Epidermal melanocyte (primary cell): Measurements from ENCODE around the gene KIF1C.

Experiments
- DNase-seq: peaks from one replicate; pipeline ENCODE4 v3.0.0; 2011; ENCODE audit warnings: low spot score; ENCODE audit not compliant: insufficient read length

Gene KIF1C

DNA sequence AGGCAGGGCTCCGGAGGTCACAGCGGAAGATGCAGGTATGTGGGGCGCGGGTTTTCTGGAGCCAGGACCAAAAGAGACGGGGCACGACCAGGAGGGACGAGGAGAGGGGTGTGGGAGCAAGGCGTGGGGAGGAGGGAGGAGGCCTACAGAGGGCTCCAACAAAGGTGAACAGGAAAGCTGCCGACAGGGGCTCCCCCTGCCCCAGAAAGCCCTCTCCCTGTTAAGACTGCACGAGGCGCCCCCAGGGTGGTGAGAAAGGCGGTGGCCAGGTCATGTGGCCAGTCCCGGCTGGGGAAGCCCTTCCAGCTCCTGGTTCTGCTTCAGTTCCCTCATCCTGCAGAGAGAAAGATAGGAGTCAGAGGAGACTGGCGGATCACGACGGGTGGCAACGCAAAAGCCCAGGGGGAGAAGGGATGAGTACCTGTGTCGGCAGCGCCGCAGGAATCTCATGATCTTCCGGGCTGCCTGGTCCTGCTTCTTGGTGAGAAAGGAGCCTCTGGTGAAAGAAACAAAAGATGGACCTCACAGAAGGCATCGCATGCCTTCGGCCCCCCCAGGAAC, 29.2 kb upstream of the KIF1C start:
- DNase-seq: no peak

DNA sequence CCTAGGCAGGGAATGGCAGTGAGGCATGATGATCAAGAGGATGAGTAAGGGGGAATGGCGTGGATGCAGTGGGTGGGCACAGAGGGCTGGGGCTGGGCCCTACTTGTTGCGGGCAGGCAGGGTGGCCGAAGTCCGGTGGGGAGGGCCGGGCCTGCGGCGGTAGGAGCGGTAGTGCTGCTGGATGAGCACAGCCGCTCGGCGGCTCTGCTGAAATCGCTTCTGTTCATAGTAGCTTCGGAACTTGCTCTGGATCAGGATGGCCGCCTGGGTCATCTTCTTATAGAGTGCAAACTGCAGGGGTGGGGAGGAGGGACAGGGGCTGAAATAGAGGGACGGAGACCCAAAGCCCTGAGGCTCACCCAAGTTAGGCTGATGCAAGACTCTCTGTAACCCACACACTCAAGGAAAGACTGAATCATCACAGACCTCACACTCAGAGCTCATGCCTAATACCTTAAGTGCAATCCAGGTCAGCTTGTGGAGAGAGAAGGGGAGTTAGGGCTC, 28.7 kb upstream of the KIF1C start:
- DNase-seq: no peak

DNA sequence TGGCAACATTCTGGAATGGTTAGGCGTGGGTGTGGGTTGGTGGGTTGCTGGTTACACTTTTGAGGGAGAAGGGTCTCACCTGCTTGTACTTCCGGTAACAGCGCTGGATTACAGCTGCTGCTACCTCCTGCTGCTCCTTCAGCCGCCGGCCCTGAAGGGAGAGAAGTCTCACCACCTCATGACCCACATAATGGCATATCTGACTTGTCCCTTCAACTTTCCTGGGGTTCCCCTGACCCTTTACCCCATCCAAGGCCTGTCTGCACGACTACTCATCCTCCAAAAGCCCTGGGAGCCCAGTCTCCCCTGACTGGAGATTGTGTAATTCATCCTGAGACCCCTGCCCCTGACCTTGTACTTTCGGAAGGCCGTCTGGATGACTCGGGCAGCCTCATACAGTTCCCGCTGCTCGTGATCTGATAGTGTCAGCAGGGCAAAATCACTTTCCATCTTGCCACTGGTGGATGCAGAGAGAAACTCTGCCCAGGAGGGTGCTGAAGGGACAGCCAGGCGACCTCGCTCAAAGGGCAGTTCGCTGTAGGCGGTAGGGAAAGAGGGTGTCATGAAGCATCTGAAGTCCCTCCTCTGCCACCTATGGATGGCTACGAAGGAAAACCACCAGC, 28.1 kb upstream of the KIF1C start:
- no peak for DNase-seq

DNA sequence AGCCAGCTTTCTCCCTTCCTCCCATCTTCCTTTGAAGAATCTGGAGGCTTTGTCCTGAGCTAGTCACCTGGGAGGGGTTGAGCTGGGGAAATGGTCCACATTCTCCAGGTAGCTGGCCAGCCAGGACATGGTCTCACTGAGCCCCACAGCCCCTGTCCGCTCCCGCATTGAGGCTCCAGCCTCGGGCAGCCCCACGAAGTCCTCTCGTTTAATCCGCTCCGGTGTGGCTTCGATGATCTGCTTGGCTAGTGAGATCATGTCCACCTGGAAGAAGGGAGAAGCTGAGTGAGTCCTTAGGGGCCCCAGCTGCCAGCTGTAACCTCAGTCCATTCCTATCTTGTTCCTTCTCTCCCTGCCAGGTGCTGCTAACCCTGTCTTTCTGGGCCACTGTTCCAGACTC, 27.5 kb upstream of the KIF1C start:
- no peak for DNase-seq

DNA sequence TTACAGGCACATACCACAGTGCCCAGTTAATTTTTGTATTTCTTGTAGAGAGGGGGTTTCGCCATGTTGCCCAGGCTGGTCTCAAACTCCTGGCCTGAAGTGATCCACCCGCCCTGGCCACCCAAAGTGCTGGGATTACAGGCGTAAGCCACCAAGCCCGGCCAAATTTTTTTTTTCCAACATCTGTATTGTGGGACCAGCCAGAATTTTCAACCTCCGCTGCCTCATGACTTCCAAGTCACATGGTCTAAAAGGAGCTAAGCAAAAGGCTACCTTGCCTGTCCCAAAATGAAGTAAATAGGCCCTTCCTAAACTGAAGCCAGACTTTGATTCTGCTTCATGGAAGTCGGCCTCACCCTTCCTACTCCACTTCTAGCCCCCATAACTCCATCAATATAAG, 25.9 kb upstream of the KIF1C start:
- no peak for DNase-seq

DNA sequence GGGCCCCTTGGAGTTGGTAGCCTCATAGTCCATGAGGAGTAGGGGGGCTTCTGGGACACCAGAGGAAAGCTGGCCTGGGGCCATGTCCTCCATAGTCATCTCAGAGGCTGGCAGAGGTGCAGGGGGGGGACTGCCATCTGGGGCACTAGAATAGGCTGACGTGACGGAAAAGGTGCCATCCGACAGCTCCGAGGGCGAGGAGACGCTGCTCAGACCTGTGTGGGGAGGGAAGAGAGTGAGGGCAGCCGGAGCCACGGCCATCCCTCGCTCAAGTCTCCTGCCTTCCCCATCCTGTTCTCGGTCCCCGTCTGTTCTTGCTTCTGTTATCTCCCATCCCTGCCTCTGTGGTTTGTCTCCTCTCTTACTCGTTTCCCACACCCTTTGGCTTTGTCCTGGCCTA, 25.4 kb upstream of the KIF1C start:
- DNase-seq: no peak

DNA sequence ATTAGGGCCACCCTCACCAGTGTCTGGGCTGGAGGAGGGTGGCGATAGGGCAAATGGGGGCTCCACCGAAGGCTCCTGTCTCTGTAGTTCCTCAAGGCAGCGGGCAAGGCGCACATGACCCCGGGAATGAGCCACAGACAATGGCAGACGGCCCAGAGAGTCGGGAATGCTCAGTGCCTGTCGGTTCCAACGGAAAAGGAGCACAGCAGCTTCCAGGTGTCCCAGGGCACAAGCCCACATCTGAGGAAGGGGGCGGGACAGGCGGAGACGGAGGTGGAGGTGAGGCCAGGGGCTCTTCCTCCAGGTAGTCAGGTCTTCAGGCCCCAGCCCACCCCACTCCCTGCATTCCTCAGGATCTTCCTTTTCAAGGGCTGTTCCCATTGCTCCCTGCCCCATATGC, 25.0 kb upstream of the KIF1C start:
- no peak for DNase-seq

DNA sequence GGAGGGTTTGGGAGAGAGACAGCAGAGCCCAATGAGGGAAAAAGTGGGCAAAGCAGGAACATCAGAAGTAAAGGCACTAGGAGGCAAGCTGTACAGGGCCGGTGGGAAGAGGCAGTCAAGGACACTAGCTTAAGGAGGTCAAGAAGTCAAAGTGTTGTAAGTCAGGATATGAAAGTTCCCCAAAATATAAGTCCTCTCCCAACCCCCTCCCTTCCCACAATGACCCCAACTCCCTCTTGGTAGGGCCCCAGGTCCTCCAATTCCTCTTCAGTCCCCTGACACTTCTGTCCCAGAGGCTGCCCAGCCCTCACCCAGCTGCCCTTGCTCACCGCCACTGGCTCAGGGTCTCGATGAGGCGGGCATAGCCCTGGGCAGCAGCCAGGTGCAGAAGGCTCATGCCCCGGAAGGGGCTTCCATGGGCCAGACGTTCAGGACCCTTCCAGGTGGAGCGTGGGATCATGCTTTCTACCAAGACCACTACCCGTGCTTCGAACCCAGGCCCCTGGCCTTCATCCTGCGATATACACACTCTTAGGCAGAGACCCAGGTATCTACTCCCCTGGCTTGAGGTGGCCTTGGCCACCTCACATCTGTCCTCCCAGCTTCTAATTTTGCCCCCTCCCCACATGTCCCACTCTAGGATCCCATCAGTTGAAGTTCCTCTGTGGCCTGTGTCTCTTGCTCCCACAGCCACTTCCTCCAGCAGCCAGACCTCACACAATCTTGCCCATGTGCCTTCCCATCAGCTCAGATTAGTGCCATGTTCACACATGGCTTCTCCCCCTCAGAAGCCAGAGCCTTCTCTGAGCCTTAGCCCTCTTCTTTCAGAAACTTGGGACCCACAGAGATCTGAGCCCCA, 24.3 kb upstream of the KIF1C start:
- DNase-seq: no peak

DNA sequence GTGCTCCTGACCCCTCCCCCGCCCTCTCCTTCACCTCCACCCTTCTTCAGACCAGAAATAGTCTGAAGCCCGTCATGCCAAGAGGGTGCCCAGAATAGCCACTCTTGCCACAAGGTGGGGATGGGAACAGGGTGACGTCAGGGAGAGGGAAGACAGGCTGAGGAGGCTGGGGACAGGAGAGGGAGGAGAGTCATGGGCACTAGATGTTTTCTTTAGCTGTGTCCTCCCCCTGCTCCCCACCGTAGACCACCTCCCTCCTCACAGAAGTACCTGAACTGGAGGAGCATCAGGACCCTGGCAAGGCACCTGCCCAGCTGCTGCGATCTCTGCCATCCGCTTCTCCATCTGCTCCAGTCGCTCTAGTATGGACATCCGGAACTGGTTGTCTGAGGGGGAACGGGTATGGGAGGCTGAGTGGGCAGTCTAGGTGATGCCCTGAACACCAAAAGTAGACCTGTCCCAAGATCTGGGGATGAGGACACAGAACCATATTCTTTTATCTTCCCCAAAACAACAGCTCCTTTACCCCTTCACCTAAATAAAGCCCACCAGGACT, 23.6 kb upstream of the KIF1C start:
- no peak for DNase-seq

DNA sequence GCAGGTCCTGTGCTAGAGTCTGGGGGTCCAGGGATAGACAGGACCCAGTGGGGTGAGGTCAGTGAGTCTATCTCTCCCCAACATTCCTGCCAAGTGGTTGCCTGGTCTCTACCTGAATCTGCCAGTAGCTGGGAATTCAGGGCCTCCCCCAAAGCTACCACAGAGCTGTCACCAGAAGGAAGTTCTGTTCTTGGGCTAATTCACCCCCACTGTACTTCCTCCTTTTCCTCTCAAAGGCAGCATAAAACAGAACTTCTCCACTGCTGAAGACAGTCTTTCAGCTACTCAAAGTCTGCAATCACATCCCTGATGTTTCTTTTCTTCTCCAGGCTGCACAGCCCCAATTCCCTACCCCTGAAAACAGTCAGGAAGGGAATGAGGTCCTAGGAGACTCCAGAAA, 19.0 kb upstream of the KIF1C start:
- no peak for DNase-seq

DNA sequence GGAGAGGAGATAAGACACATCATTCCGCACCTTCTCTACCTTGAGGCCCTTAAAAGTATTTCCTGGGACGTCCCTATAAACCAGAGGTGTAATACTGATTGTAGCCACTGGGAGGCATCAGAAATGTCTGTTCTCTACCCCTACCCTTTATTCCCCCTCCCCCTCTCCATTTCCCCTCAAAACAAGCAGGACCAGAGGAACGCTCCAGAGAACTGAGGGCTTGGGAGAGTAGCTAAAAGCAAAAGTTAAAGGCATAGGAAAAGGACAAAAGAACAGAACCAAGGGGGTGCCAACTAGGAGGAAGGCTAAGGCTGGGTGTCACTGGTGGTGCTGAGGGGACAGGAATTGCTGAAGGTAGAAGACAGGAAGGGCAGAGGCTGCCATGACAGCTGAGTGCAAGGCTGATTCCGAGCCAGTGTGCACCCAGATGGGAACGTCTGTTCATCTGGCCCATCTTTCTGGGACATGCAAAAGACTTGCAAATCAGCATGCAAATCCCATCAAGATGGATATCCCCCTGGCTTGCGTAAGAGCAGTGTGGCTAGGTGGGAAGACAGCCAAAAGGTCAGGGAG, 17.0 kb upstream of the KIF1C start:
- DNase-seq: peak; percentile 75

DNA sequence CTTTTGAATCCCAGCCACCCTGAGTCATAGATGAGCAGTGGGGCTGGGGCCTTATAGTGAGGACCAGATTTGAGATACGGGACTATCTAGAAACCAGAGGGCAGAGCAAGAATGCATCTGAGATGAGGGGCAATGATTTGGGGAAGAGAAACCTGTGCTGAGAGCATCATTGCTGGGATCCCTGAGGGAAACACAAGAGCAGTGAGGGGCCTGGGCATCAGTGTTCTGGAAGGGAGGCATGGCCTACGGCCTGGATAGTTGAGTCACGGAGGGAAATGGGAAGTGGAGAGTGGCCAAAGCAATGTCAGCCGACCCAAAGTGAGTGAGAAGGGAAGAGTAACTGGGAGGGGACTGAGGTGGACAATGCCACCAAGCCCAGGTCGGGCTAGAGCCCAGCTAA, 15.4 kb upstream of the KIF1C start:
- no peak for DNase-seq

DNA sequence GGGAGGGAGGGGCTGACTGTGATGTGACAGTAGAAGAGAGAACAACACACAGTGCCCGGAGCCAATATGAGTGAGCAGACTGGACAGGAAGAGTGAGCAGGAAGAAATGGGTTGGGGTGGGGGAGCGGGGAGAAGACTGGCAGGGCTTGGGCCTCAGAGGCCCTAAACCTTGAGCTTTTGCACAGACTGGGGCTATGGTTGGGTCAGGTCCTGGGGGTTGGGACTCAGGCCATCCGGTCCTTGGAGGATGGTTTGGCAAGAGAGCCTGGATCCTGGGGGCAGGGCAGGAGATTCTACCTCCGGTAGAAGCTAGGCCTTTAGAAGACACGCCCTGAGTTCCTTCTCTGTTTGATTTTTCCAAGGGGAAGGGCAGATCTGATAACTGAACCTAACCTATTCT, 11.3 kb upstream of the KIF1C start:
- no peak for DNase-seq

DNA sequence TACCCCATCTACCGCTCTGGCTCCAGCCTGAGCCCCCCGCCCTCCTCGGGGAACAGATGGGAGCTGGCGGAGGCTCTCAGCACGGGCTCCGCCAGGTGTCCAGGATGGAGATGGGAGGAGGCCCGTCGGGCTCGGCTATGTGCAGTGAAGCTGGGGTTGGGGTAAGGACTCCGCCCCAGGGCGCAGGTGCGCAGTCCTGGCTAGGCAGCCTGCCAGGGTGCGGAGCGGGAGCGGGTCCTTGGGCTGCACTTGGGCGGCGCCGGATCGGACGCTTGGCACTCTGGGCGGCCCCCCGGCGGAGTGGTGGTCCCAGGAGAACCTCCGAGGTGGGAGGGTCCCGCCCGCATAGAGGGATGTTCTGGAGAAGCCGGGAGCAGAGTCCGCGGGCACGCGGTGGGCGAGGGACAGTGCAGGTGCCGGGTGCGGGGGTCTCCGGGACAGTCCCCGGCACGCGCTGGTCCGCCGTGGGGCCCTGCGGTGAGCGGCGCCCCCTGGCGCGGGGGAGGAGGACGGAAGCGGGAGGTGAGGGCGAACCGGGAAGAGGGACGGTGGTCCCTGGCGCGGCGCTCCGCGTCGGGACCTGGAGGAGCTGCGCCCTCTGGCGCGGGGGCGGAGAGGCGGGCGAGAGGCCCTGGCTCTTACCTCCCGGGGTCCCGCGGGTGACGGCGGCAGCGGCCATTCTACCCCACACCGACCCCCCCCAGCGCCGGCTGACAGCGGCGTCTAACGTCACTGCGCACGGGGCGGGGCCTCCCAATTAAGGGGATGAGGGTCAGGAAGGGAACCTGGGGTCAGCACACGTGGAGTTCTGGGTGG, 10.6 kb upstream of the KIF1C start, which contains the start of gene CAMTA2:
Gene CAMTA2, minus strand, starts transcription at position 725 of the 816 bp plus-strand sequence. CDS start 1,453 bp downstream, outside the sequence.
- peak; percentile 85 for DNase-seq

DNA sequence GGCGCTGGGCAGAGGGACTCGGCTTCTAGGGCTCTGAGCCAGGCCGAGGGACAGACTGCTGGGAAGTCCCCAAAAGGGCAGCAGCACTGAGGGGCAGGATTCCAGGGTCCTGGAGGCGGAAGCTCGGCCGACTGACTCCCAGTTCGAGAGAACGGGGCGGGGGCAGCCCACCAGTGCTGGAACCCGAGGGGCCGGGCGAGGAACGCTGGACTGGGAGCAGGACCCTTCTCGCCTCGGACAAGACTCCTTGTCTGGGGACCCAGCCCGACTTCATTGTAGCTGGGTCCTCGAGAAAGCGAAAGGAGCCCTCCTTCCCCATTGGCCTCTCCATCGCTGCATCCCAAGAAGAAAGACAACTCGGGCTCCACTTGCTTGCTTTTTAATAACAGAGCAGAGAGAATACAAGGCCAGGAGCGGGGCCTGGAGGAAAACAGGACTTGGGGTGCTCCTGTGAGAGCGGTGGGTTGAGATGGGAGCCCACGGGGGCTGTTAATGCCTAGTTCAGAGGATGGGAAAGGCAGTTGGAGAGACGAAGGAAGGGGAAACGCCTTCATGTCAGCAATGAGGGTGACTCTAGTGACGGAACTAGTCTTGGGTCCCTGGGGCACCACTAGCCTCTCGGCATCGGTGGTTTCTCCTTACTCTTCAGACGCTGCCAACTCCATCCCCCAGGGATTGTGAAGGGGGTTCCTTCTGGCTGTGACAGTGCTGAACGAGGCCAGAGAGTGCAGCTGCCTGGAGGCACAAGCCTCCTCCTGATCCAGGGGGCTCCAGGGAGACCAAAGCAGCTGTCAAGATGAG, 9.8 kb upstream of the KIF1C start:
- DNase-seq: no peak

DNA sequence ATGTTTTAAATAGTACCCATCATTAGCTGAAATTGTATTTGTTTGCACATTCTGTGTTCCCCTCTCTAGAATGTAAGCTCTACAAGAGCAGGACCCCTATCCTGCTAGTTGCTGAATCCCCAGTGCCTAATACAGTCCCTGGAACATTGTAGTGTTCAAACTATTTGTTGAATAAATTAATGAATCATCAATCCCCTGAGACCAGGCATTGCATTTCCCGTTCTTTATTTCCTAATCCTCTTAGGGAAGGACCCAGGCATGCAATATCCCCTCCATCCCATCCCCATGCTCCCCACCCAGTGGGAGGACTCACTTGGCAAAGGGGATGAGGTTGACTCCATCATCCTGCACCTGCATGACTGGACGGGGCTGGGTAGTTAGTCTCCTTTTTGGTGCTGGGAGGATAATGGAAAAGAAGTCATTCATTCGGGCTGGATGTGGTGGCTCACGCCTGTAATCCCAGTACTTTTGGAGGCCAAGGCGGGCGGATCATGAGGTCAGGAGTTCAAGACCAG, 3.6 kb upstream of the KIF1C start:
- no peak for DNase-seq

DNA sequence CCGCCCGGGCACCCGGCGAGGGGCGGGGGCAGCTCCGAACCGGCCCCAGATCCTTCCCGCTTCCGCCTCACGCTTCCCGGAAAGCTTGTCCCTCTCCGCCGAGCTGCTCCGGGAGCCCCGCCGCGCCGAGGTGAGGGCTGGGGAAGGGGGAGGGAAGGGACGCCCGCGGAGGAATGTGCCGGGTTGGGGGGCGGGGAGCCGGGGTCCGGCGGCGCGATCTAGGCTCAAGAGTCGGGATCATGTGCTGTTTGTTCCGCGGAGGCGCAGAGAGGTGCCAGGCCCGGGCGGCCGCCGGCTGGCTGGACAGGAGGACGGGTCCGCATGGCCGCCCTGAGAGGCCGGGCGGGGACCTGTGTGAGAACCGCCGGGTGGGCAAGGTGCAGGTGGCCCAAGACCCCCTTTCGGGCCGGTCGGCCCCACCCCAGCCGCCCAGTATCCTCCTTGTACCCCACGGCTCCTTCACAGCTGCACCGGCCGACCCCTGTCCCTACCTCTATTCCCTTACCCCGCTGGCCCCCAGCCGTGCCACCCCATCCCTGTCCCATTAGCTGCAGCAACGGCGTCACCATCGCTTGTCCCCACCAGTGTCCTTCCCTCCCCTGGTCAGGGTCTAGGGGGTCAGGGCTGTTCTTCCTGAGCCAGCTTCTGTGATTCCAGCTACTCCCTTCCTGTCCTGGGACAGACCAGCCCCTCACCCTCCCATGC, 429 bp downstream of the KIF1C start:
- no peak for DNase-seq

DNA sequence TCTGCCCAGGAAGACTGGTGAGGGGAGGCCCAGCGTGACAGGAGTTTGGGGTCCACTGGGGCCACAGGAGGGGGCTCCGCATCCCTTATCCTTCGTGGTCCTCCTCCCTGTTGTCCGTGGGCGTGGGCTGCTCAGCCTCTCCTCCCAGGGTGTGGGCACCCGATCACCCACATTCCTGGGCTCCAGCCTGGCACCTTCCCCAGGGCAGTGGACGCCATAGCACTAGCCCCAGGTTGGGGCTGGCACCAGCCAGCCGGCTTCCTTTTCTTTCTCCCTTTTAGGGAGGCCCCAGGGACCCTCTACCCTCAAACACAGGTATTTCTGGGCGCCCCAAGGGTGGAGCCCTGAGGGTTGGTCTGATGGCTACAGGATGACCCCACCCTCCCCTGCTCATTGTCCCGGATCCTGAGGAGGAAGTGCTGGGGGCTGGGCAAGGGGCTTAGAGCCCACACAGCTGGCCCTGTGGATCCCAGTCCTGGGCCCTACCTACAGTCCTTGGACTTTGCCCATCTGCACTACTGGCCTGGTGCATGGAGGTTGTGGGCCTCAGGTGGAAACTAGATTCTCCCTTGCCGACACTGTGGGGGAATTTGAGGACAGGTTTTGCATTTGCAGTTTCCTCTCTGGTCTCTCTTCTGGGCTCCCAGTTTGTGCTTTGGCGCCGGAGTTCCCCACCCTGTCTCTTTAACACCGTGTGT, 1.1 kb downstream of the KIF1C start:
- no peak for DNase-seq
